GM23338 (cell line): ENCODE results near the gene MLEC. TPM values are rescaled to one million over a fixed set of nuclear protein-coding genes. Genes with fewer than 3 reads are reported as not detected.

ENCODE experiments used
- ATAC-seq: fragments of 200-7000 bp; cut with Tn5 transposase; 3 replicates; pipeline ENCODE4 v1.9.1; 2020
- DNase-seq: peaks from one replicate; pipeline ENCODE4 v3.0.0-alpha.2; 2015; ENCODE audit warnings: low spot score
- H2AFZ ChIP-seq: fragments of 200-600 bp; sonication (generic); 2 replicates; pipeline ENCODE4 v1.8.0; 2016; ENCODE audit warnings: antibody characterized with exemption, mild to moderate bottlenecking, moderate library complexity
- H3F3A ChIP-seq: fragments of 200-600 bp; sonication (generic); replicated peaks from 2 replicates; pipeline ENCODE4 v1.8.0; 2017; ENCODE audit warnings: antibody characterized with exemption, mixed run types, low read depth
- H3K27ac ChIP-seq: fragments of 200-600 bp; sonication (generic); 2 replicates; pipeline ENCODE4 v1.6.1; 2016; ENCODE audit warnings: low read depth
- H3K27me3 ChIP-seq: fragments of 200-600 bp; sonication (generic); 2 replicates; pipeline ENCODE4 v1.8.0; 2016; ENCODE audit warnings: mild to moderate bottlenecking, mixed run types, moderate library complexity; ENCODE audit not compliant: insufficient read depth
- H3K36me3 ChIP-seq: fragments of 200-600 bp; sonication (generic); 2 replicates; pipeline ENCODE4 v1.8.0; 2016; ENCODE audit warnings: mild to moderate bottlenecking; ENCODE audit not compliant: insufficient read depth
- H3K4me1 ChIP-seq: fragments of 200-600 bp; sonication (generic); 2 replicates; pipeline ENCODE4 v1.8.0; 2016; ENCODE audit warnings: mild to moderate bottlenecking, moderate library complexity; ENCODE audit not compliant: insufficient read depth
- H3K4me2 ChIP-seq: fragments of 200-600 bp; sonication (generic); 2 replicates; pipeline ENCODE4 v1.7.1; 2017; ENCODE audit warnings: mixed run types
- H3K4me3 ChIP-seq: fragments of 200-600 bp; sonication (generic); 2 replicates; pipeline ENCODE4 v1.6.1; 2016; ENCODE audit warnings: mixed run types
- H3K79me2 ChIP-seq: fragments of 200-600 bp; sonication (generic); replicated peaks from 2 replicates; pipeline ENCODE4 v1.8.0; 2017; ENCODE audit warnings: mild to moderate bottlenecking; ENCODE audit not compliant: insufficient read depth
- H3K9me2 ChIP-seq: fragments of 200-600 bp; sonication (generic); 2 replicates; pipeline ENCODE4 v1.8.0; 2017; ENCODE audit not compliant: insufficient read depth
- H4K20me1 ChIP-seq: fragments of 200-600 bp; sonication (generic); replicated peaks from 2 replicates; pipeline ENCODE4 v1.8.0; 2017; ENCODE audit warnings: mild to moderate bottlenecking; ENCODE audit not compliant: insufficient read depth
- H3K27ac Mint-ChIP-seq: 2 replicates; pipeline ENCODE4 v1.8.0; 2020; ENCODE audit warnings: inconsistent platforms, mild to moderate bottlenecking, moderate library complexity, mixed read lengths
- H3K27me3 Mint-ChIP-seq: 3 replicates; pipeline ENCODE4 v1.8.0; 2022; ENCODE audit warnings: low read depth, mild to moderate bottlenecking, moderate library complexity, mixed read lengths, inconsistent platforms; ENCODE audit not compliant: insufficient read depth, poor library complexity
- H3K36me3 Mint-ChIP-seq: 3 replicates; pipeline ENCODE4 v1.8.0; 2021; ENCODE audit warnings: low read depth, mild to moderate bottlenecking, inconsistent platforms, moderate library complexity, mixed read lengths
- H3K4me1 Mint-ChIP-seq: 3 replicates; pipeline ENCODE4 v1.8.0; 2020; ENCODE audit warnings: mild to moderate bottlenecking, inconsistent platforms, mixed read lengths
- H3K4me3 Mint-ChIP-seq: 3 replicates; pipeline ENCODE4 v1.8.0; 2021; ENCODE audit warnings: moderate library complexity, mild to moderate bottlenecking, inconsistent platforms, mixed read lengths
- H3K9me3 Mint-ChIP-seq: 3 replicates; pipeline ENCODE4 v1.8.0; 2020; ENCODE audit warnings: moderate library complexity, mild to moderate bottlenecking, inconsistent platforms, mixed read lengths
- CTCF ChIP-seq, 2 experiments: fragments of 200-600 bp in 1 of 2; sonication (generic) in 1 of 2; conservative IDR thresholded peaks; 2 replicates each; pipeline versions ENCODE4 v1.5.1 to v1.6.1; 2016 to 2017; ENCODE audit warnings: antibody characterized with exemption in 2 of 2, low read depth in 2 of 2, mild to moderate bottlenecking in 2 of 2, moderate library complexity in 1 of 2
- ZNF331 ChIP-seq: fragments of 250-450 bp; sonication (Bioruptor Pico); IDR thresholded peaks from 2 replicates; pipeline ENCODE4 v1.5.0; 2020; ENCODE audit warnings: low read depth, mild to moderate bottlenecking, moderate library complexity
- ZNF462 ChIP-seq: fragments of 250-450 bp; sonication (Bioruptor Pico); IDR thresholded peaks from 2 replicates; pipeline ENCODE4 v1.5.0; 2020; ENCODE audit warnings: mild to moderate bottlenecking, moderate library complexity
- polyA plus RNA-seq: library from polyadenylated mRNA; unstranded; fragments of >200 nt; fragmentation: Nextera tagmentation; extraction: Ambion mirVana; gene quantifications from 2 replicates; pipeline ENCODE4 v1.2.1, GENCODE V29; 2016
- total RNA-seq: library from RNA; depleted of rRNA; stranded (reverse); fragments of >200 nt; shearing (Covaris generic); gene quantifications from 2 replicates; pipeline ENCODE4 v1.2.3, GENCODE V29; 2014

MLEC gene
- total and polyA plus RNA-seq, 2 experiments from 2014 or later = 225 to 264 TPM

- no peak for TF ChIP-seq ZNF462 (CRISPR knock-in tag)
These were observed 39.6 kb upstream of the MLEC start (continued) for GRCh38 chr12:120647375-120647755.

- Mint-ChIP-seq H3K4me3 (peak overlapping the region; percentile 71), H3K27ac (peak overlapping the region; percentile 60; the same call in 1 of the 2 replicates), H3K27me3 (peaks cover 11% of the 10 kb centered on the region), H3K36me3 (no peaks in the 10 kb centered on the region; the same call in 2 of the 3 replicates), H3K4me1 (peaks cover 34% of the 10 kb centered on the region), H3K9me3 (no peaks in the 10 kb centered on the region)
- peak overlapping the region; percentile 89 for H3K4me2 ChIP-seq
- peaks cover 26% of the 10 kb centered on the region for H3K4me1 ChIP-seq
- TF ChIP-seq CTCF (conservative IDR thresholded peaks at IDR 0.05; ENCODE audit: low read depth in 2 of 2) (peak; percentile 4 to 38; a peak in 1 of 4 replicates), ZNF331 (CRISPR knock-in tag) (no peak)
- peak overlapping the region; percentile 75; the same call in 1 of the 2 replicates for H3K27ac ChIP-seq
- no peaks in the 10 kb centered on the region for H4K20me1 ChIP-seq
- H3K79me2 ChIP-seq = no peaks in the 10 kb centered on the region
- ATAC-seq = peak; percentile 39
- no peaks in the 10 kb centered on the region for H3K9me2 ChIP-seq
- DNase-seq = peak; percentile 40
- no peaks in the 10 kb centered on the region for H3K36me3 ChIP-seq
- H3K27me3 ChIP-seq = no peaks in the 10 kb centered on the region
- H3K4me3 ChIP-seq = peak overlapping the region; percentile 59
- peaks cover 5% of the 10 kb centered on the region; the same call in 1 of the 2 replicates for H3F3A ChIP-seq
- H2AFZ ChIP-seq = peak overlapping the region; percentile 96
These were observed 37.3 kb upstream of the MLEC start for GRCh38 chr12:120649442-120650232.
